ENCODE measurements around the gene HNMT. TPM values are rescaled to one million over a fixed set of nuclear protein-coding genes. Genes with fewer than 3 reads are reported as not detected.

HNMT gene
- total RNA-seq, 1 experiment from 2014 or later = 4.1 TPM

DNA sequence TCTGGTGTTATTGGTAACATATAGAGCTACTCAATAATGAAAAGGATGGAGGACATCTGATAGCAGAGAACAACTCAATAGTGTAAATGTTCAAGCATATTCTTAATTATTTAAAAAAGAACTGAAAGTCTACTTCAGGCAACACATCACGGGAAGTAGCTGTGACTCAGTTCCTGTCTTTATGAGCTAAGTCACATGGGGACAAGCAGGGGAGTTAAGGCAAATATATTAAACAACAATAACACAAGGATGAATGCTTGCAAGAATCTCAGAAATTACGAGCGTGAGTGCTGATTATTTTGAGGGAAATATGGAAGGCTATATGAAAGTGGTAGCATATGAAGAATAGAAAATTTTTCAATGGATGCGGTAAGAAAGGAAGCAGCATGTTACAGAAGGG lies 4.0 kb upstream of the HNMT start:
- no peak for TF ChIP-seq TCF7L2 (IDR thresholded peaks at IDR 0.05; ENCODE audit: low read depth, low read length)
- TF ChIP-seq SIN3A (IDR thresholded peaks at IDR 0.05; ENCODE audit: borderline replicate concordance, insufficient read depth, low read depth, low read length) = no peak
- TF ChIP-seq POLR2AphosphoS5 (IDR thresholded peaks at IDR 0.05; ENCODE audit: low read depth, low read length) = no peak
- intact Hi-C loops (cut with micrococcal nuclease; ENCODE audit: unreplicated experiment) (no loop called here), in situ Hi-C loops (cut with HindIII; ENCODE audit: low pct_unique_long_range_greater_than_20kb, low sequenced_read_pairs) (no loop called here)
- ATAC-seq = no peak
- H3K27me3 ChIP-seq (ENCODE audit: control insufficient read depth, insufficient read depth, low read length) = no peaks in the 10 kb centered on the region
- H3K36me3 ChIP-seq (ENCODE audit: control insufficient read depth, insufficient read depth, low read length) = no peaks in the 10 kb centered on the region
- POLR2A ChIA-PET = no interaction called here
- CTCF ChIA-PET = no interaction called here
- H3K27ac ChIP-seq (ENCODE audit: low read length) = no peak overlapping the region
- no peak overlapping the region for H3K4me3 ChIP-seq (ENCODE audit: low read depth in 2 of 2, low read length in 2 of 2)
- no TSS peak for BruUV-seq (replicated peaks)
- no peak for DNase-seq (ENCODE audit: low read depth, low spot score)
- H3K9me3 ChIP-seq (ENCODE audit: control insufficient read depth, insufficient read depth, low read depth, low read length) = no peaks in the 10 kb centered on the region
- H3K4me1 ChIP-seq (ENCODE audit: control insufficient read depth, insufficient read depth, low read length) = peaks cover 14% of the 10 kb centered on the region

DNA sequence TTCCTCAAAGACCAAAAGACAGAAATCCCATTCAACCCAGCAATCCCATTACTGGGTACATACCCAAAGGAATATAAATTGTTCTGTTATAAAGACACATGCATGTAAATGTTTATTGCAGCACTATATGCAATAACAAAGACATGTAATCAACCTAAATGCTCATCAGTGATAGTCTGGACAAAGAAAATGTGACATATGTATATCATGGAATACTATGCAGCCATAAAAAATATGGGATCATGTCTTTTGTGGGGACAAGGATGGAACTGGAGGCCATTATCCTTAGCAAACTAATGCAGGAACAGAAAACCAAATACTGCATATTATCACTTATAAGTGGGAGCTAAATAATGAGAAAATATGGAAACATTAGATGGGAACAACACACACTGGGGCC lies 2.7 kb upstream of the HNMT start:
- Histone ChIP-seq H3K27ac (ENCODE audit: low read length) (no peak overlapping the region), H3K36me3 (ENCODE audit: control insufficient read depth, insufficient read depth, low read length) (no peaks in the 10 kb centered on the region), H3K9me3 (ENCODE audit: control insufficient read depth, insufficient read depth, low read depth, low read length) (no peaks in the 10 kb centered on the region), H3K4me3 (ENCODE audit: low read depth in 2 of 2, low read length in 2 of 2) (no peak overlapping the region), H3K27me3 (ENCODE audit: control insufficient read depth, insufficient read depth, low read length) (no peaks in the 10 kb centered on the region), H3K4me1 (ENCODE audit: control insufficient read depth, insufficient read depth, low read length) (peaks cover 15% of the 10 kb centered on the region)
- DNase-seq (ENCODE audit: low read depth, low spot score) (no peak), ATAC-seq (no peak)
- BruUV-seq (replicated peaks) = no TSS peak
- intact Hi-C loops (cut with micrococcal nuclease; ENCODE audit: unreplicated experiment) = no loop called here
- ChIA-PET CTCF (no interaction called here), POLR2A (no interaction called here)
- in situ Hi-C loops (cut with HindIII; ENCODE audit: low pct_unique_long_range_greater_than_20kb, low sequenced_read_pairs) = no loop called here
- TF ChIP-seq TCF7L2 (IDR thresholded peaks at IDR 0.05; ENCODE audit: low read depth, low read length) (no peak), POLR2AphosphoS5 (IDR thresholded peaks at IDR 0.05; ENCODE audit: low read depth, low read length) (no peak), SIN3A (IDR thresholded peaks at IDR 0.05; ENCODE audit: borderline replicate concordance, insufficient read depth, low read depth, low read length) (no peak)
- TF ChIP-seq, protein P1, sequence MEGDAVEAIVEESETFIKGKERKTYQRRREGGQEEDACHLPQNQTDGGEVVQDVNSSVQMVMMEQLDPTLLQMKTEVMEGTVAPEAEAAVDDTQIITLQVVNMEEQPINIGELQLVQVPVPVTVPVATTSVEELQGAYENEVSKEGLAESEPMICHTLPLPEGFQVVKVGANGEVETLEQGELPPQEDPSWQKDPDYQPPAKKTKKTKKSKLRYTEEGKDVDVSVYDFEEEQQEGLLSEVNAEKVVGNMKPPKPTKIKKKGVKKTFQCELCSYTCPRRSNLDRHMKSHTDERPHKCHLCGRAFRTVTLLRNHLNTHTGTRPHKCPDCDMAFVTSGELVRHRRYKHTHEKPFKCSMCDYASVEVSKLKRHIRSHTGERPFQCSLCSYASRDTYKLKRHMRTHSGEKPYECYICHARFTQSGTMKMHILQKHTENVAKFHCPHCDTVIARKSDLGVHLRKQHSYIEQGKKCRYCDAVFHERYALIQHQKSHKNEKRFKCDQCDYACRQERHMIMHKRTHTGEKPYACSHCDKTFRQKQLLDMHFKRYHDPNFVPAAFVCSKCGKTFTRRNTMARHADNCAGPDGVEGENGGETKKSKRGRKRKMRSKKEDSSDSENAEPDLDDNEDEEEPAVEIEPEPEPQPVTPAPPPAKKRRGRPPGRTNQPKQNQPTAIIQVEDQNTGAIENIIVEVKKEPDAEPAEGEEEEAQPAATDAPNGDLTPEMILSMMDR (IDR thresholded peaks at IDR 0.05) = no peak
- TF ChIP-seq, protein P2, sequence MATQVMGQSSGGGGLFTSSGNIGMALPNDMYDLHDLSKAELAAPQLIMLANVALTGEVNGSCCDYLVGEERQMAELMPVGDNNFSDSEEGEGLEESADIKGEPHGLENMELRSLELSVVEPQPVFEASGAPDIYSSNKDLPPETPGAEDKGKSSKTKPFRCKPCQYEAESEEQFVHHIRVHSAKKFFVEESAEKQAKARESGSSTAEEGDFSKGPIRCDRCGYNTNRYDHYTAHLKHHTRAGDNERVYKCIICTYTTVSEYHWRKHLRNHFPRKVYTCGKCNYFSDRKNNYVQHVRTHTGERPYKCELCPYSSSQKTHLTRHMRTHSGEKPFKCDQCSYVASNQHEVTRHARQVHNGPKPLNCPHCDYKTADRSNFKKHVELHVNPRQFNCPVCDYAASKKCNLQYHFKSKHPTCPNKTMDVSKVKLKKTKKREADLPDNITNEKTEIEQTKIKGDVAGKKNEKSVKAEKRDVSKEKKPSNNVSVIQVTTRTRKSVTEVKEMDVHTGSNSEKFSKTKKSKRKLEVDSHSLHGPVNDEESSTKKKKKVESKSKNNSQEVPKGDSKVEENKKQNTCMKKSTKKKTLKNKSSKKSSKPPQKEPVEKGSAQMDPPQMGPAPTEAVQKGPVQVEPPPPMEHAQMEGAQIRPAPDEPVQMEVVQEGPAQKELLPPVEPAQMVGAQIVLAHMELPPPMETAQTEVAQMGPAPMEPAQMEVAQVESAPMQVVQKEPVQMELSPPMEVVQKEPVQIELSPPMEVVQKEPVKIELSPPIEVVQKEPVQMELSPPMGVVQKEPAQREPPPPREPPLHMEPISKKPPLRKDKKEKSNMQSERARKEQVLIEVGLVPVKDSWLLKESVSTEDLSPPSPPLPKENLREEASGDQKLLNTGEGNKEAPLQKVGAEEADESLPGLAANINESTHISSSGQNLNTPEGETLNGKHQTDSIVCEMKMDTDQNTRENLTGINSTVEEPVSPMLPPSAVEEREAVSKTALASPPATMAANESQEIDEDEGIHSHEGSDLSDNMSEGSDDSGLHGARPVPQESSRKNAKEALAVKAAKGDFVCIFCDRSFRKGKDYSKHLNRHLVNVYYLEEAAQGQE (IDR thresholded peaks at IDR 0.05; ENCODE audit: insufficient read depth in 1 of 2, low read depth in 2 of 2, low read length in 1 of 2) = no peak

DNA sequence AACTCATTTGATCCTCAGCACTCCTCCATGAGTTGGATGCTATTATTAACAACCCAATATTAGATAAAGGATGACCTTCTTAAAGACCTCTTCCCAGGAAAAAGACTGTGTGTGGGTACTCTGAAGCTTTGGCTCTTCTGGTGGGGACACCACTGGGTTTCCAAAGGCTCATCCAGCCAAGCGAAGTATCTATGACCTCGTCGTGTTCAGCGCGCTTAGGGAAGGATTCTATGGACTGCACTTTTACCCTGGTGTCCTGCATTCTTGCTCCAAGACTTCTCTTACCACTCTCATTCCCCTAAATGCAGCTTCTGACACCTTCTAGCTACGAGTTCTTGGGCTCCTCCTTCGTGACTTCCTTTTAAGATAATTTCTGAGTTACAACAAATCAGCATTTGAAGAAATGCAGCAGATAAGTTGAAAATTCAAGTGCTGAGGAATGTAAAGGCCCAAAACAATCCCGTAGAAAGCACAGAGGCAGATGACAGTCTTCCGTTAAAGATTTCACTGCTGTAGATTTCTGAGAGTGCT lies 673 bp upstream of the HNMT start:
- Histone ChIP-seq H3K9me3 (ENCODE audit: control insufficient read depth, insufficient read depth, low read depth, low read length) (no peaks in the 10 kb centered on the region), H3K36me3 (ENCODE audit: control insufficient read depth, insufficient read depth, low read length) (no peaks in the 10 kb centered on the region), H3K27ac (ENCODE audit: low read length) (peak overlapping the region; percentile 91), H3K27me3 (ENCODE audit: control insufficient read depth, insufficient read depth, low read length) (no peaks in the 10 kb centered on the region), H3K4me3 (ENCODE audit: low read depth in 2 of 2, low read length in 2 of 2) (peak overlapping the region; percentile 42 to 65; a peak in 3 of 4 replicates), H3K4me1 (ENCODE audit: control insufficient read depth, insufficient read depth, low read length) (peaks cover 15% of the 10 kb centered on the region)
- in situ Hi-C loops (cut with HindIII; ENCODE audit: low pct_unique_long_range_greater_than_20kb, low sequenced_read_pairs) = no loop called here
- no TSS peak for BruUV-seq (replicated peaks)
- ChIA-PET CTCF (interaction anchor here (0.6 kb wide), 2 partner anchors 10 to 15 kb away, joined by 4 read pairs; no protein-coding TSS in a partner anchor), POLR2A (interaction anchor here (0.6 kb wide), 2 partner anchors 141 to 528 kb away, joined by 6 to 7 read pairs; no protein-coding TSS in a partner anchor)
- intact Hi-C loops (cut with micrococcal nuclease; ENCODE audit: unreplicated experiment) = no loop called here
- TF ChIP-seq, protein P1 (IDR thresholded peaks at IDR 0.05) = no peak
- TF ChIP-seq POLR2AphosphoS5 (IDR thresholded peaks at IDR 0.05; ENCODE audit: low read depth, low read length) (no peak), TCF7L2 (IDR thresholded peaks at IDR 0.05; ENCODE audit: low read depth, low read length) (no peak), SIN3A (IDR thresholded peaks at IDR 0.05; ENCODE audit: borderline replicate concordance, insufficient read depth, low read depth, low read length) (no peak)
- TF ChIP-seq, protein P2 (IDR thresholded peaks at IDR 0.05; ENCODE audit: insufficient read depth in 1 of 2, low read depth in 2 of 2, low read length in 1 of 2) = no peak
- peak; percentile 52 for ATAC-seq
- no peak for DNase-seq (ENCODE audit: low read depth, low spot score)
